COLO668 (cell line): ENCODE results near the gene RXYLT1.
"Not testable (repeated sequence)": the region's sequence is repeated elsewhere in the genome, so short reads cannot be mapped to it uniquely, and the experiment has no call there.

Experiments
- DNase-seq: peaks from one replicate; lab custom pipeline; 2025; ENCODE audit not compliant: unreplicated experiment; lab: John Stamatoyannopoulos, UW

Gene RXYLT1

DNA sequence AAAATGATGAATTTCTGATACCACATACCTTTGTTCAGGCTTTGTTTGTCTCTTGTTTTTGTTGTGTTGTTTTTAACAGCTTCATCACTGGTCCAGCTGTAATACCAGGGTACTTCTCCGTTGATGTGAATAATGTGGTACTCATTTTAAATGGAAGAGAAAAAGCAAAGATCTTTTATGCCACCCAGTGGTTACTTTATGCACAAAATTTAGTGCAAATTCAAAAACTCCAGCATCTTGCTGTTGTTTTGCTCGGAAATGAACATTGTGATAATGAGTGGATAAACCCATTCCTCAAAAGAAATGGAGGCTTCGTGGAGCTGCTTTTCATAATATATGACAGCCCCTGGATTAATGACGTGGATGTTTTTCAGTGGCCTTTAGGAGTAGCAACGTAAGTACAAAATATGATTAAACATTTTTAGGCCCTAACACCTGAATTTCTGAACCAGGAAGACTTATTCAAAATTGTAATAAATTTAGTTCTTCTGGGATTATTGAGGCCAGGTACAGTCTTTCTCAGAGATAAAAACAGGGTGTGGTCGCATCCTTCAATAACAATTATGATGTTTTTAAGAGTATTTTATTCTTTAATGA, 22.4 kb downstream of the RXYLT1 start:
- DNase-seq = no peak

DNA sequence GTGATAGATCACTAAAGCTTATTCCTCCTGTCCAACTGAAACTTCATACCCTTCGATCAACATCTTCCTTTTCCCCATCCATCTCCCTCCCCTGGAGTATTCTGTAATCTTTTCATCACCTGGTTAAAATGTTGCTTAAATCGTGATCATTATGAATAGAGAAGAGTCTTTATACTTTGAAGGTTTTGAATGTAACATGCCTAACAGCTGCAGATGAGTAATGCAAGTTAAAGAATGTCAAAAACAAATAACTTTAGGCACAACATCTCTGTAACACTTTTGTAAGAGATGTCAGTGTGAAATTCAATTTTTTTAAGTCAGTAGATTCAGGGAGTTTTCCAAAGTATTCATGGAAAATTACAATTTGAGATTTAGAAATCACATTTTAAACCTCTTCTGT, 25.0 kb downstream of the RXYLT1 start:
- no peak for DNase-seq

DNA sequence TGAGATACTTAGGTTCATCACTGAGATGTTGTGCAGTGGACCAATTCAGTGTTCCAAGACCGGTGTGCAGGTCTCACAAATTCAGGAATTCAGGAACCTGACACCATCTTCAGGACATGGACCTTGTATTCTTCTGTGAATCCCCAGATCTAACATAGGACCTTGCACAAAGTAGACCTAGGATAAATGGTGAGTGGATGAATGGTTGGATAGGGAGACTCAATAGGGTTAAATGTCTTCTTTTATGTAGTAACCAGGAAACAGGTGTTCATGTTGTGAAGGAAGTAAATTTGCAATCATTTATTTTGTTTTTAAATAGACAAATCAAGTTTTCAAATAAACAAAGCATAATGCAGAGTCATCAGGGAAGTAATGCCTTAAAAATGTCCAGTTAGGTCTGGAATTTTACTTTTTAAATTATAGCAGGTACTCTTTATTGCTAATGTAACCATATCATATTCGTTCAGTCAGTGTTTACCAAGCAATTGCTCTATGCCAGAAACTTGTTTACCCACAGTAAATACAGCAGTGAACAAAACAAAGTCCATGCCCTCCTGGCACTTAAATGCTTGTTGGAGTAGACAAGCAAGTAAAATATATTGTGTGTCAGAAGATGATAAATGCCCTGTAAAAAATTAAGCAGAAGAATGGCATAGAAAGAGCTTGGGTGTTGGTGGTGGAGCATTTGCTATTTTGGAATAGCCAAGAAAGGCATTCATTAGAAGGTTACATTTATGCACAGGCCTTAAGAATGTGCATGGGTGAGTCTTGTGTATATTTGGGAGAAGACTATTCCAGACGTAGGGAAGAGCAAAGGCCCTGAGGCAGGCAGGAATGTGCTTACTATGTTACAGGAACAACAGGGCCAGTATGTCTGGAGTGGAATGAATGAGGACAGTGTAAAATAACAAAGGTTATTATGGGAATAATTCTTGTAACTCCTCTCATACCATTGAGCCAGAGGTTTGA, 26.3 kb downstream of the RXYLT1 start:
- peak; percentile 63 for DNase-seq

DNA sequence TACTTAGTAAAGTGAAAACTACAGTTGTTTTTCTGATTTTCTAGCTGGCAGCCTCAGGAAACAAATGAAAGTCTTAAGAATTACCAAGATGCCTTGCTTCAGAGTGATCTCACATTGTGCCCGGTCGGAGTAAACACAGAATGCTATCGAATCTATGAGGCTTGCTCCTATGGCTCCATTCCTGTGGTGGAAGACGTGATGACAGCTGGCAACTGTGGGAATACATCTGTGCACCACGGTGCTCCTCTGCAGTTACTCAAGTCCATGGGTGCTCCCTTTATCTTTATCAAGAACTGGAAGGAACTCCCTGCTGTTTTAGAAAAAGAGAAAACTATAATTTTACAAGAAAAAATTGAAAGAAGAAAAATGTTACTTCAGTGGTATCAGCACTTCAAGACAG, 28.9 kb downstream of the RXYLT1 start:
- DNase-seq = no peak

DNA sequence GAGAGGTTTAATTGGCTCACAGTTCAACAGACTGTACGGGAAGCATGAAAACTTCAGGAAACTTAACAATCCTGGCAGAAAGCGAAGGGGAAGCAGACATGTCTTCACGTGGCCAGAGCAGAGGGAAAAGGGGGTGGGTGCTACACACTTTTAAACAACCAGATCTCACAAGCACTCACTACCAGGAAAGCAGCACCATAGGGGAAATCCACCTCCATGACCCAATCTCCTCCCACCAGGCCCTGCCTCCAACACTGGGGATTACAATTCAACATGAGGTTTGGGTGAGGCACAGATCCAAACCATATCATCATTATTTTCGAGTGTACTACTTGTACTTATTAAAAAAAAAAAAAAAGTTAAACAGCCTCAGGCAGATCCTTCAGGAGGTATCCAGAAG, 29.9 kb downstream of the RXYLT1 start:
- no peak for DNase-seq

DNA sequence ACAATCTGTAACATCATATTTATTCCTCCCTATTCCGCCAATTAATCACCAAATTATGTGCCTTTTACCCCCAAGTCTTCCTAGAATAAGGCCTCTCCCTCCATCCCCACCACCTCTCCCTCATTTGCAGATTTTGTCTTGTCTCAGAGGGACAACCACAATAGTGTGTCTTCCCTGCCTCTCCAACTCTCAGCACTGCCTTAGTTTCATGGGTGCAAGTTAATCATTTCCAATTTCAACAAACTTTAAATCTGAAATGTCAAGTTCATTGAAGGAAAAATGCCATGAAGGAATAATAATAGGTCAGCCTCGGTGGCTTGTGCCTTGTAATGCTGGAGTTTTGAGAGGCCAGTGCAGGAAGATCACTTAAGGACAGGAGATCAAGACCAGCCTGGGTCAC, 31.6 kb downstream of the RXYLT1 start:
- DNase-seq = no peak

DNA sequence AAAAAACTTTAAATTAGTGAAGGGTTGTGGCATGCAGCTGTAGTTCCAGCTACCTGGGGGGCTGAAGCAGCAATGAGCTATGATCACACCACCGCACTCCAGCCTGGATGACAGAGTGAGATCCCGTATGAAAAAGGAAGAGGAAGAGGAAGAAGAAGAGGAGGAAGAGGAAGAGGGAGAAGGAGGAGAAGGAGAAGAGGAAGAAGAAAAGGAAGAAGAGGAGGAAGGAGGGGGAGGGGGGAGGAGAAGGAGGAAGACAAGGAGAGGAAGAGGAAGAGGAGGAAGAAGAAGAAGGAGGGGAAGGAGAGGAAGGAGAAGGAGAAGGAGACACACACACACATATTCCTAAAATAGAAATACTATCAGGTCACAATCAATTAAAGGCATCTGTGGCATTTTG, 32.0 kb downstream of the RXYLT1 start:
- no peak for DNase-seq

DNA sequence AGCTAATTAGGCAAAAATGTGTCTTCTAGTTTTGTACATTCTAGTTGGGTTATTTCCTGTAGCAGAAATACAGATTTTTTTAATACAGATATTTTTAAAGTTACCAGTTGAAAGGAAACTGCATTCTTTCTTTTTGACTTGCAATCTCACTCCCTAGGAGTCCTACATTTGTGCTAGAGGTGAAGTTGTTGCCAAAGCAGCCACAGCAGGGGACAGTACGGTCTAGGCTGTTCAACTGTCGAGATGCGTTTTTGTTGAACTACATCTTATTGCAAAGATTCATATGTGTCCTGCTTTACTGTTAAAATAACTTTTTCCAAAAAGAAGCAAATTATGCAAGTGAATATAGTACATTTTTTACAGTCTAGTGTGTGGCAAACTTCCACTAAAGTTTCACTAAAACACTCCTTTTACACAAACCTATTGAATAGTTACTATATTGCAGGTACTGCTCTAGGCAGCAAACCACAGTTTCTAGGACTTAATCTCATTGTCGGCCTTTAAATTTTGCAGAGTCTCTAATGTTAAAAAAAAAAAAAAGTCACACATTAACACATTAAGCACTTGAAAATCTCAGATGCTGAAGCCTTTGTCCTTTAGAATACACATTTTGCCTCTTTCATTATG, 34.5 kb downstream of the RXYLT1 start:
- no peak for DNase-seq

DNA sequence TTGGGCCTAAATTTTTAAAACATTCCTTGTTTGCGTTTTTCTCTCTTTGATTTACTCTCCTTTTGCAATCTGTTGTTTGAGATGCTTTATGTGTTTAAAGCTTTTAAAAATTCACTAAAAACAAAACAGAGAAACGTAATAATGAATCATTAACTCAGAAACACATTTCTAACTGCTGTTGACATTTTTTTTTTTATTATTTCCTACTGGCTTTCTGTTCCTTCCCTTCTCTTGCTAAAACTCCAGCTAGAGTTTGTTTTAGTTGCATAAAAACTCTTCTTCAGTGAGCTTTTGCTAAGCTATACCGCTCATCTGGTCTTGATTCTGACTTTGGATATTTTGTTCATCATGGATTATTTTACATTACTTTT, 35.8 kb downstream of the RXYLT1 start:
- DNase-seq = no peak

DNA sequence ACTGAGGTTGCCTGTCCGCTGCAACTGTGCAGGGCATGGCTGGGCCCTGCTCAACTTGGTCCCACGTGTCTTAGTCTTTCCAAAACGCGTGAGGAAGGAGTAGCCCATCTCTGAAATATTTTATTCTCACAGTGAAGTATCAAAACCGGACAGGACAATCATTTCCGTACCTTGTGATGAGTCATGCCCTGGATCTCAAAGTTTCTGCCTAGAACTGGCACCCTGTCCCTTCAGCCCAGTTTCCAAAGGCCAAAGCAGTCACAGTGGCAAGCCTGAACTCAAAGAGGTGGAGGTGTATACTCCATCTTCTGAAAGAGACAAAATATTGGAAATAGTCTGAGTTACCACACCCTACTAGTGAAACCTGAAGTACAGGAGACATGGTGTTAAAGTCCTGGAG, 36.3 kb downstream of the RXYLT1 start:
- no peak for DNase-seq

DNA sequence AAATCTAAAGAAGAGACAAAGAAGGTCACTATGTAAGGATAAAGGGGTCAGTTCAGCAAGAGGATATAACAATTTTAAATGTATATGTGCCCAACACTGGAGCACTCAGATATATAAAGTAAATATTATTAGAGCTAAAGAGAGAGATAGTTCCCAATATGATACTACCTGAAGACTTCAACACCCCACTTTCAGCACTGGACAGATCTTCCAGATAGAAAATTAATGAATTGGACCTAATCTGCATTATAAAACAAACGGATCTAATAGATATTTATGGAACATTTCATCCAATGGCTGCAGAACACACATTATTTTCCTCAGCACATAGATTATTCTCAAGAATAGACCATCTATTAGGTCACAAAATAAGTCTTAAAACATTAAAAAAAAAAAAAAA, 40.7 kb downstream of the RXYLT1 start:
- DNase-seq = no peak

DNA sequence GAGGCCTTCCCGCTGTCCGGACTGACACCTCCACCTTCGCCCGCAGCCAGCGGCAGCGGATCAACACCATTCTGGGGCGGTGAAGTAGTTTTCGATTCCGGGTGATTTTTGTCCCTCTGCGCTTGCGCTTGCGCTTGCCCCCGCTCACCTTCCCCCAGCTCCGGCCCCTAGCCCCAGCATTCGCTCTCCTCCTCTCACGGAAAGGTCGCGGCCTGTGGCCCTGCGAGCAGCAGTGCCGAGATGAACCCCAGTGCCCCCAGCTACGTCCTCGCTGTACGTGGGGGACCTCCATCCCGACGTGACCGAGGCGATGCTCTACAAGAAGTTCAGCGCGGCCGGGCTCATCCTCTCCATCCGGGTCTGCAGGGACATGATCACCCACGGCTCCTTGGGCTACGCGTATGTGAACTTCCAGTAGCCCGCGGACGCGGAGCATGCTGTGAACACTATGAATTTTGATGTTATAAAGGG, 42.1 kb downstream of the RXYLT1 start:
- no peak for DNase-seq

DNA sequence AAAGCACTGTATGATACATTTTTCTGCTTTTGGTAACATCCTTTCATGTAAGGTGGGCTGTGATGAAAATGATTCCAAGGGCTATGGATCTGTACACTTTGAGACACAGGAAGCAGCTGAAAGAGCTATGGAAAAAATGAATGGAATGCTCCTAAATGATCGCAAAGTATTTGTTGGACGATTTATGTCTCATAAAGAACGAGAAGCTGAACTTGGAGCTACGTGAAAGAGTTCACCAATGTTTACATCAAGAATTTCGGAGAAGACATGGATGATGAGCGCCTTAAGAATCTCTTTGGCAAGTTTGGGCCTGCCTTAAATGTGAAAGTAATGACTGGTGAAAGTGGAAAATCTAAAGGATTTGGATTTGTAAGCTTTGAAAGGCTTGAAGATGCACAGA, 42.6 kb downstream of the RXYLT1 start:
- no peak for DNase-seq

DNA sequence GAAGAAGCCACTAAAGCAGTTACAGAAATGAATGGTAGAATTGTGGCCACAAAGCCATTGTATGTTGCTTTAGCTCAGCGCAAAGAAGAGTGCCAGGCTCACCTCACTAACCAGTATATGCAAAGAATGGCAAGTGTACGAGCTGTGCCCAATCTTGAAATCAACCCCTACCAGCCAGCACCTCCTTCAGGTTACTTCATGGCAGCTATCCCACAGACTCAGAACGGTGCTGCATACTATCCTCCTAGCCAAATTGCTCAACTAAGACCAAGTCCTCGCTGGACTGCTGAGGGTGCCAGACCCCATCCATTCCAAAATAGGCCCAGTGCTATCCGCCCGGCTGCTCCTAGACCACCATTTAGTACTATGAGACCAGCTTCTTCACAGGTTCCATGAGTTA, 43.3 kb downstream of the RXYLT1 start:
- DNase-seq = no peak

DNA sequence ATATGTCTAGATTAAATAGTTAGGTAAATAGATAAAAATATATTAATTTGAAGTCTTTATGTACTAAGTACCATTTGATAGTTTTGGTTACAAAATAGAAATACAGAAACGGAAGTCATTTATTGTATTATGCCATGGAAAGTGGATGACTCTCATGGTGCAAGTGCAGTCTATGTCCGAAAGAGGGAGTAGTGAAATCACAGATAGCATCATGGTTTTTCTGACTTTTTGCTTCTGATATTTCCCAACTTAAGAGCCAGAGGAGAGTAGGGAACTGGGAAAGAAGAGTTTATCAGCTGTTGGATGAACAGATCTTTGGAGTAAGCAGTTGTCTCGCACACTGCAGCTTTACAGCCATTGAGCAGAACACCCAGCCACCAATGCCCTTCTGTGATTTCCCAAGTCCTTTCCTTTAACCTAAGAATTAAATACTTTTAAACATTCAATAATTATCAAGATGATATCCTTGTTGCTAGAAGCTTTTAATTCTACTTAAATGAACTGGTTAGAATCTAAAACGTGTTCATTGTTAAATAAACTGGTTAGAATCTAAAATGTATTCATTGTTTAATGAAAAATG, 46.4 kb downstream of the RXYLT1 start:
- no peak for DNase-seq

DNA sequence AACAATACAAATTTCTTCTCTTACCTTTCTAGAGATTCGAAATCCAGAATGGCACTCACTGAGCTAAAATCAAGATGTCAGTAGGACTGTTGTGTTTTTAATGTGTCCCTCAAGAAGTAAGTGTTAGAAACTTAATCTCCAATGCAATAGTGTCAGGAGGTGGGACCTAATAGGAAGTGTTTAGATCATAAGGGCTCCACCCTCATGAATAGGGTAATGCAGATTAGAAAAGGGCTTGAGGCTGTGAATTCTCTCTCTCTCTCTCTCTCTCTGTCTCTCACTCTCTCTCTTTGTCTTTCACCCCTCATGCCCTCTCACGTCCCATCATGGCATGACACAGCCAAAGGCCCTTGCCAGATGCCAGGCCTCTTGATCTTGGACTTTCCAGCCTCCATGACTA, 49.2 kb downstream of the RXYLT1 start:
- no peak for DNase-seq

DNA sequence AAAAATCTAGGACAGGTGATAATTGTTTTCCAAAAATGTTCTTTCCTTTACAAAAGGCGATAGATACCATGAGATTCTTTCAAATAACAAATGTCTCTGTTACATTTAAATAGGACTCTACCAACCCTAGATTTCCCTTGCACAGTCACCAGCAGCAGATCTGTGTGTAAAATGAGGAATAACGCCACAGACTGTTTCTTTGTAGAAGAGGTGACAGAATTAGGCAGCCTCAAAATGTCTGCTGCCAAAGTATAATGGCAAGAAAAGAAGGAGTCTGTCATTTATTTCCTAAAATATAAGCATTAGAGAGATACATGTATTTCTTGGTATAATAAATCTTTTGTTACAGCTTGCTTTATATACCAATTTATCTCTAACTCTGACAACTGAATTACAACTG, 56.3 kb downstream of the RXYLT1 start:
- DNase-seq = no peak

DNA sequence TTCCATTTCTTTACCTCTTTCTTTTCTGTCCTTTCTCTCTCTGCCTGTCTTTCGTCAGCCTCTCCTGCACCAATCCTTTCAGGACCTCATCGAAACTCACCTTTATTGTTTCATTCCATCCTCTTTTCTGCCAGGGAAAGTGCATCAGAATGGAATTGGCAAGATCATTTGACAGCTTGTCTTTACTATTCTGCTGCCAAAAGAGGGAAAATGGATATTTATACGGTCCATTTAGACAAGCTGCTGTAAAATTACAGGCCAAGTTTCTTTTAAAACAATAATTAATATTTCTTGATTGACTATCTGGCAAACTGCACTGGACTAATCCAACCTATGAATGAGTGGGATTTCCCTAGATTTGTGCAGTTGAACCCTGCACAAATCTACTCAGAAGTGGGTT, 57.2 kb downstream of the RXYLT1 start:
- DNase-seq = no peak

DNA sequence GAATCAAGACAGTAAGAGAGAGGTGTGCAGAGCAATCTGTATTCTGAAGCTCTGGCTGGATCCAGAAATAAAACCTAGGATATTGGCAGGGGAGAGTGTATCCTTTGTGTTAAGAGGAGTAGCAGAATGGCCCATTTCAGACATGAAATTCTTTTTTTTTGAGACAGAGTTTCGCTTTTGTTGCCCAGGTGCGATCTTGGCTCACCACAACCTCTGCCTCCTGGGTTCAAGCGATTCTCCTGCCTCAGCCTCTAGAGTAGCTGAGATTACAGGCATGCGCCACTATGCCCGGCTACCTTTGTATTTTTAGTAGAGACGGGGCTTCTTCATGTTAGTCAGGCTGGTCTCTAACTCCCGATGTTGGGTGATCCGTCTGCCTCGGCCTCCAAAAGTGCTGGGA, 58.7 kb downstream of the RXYLT1 start:
- DNase-seq = no peak

DNA sequence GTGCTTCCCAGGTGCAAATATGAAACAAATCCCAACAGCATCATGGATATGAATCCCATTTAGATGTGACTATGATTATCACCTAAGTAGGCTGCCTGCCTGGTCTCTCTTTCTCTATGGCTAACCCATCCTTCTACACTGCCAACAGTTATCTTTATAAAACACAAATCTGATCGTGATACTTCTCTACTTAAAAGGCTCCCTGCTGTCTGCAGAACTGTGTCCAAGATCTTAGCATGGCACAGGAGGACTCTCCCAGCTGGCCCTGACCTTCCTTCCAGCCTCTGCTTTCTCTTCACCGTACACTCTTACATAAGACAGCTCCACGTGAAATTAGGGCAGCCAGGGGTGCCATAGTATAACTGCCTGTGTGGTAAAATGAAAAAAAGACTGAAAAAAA, 61.3 kb downstream of the RXYLT1 start:
- DNase-seq = no peak

DNA sequence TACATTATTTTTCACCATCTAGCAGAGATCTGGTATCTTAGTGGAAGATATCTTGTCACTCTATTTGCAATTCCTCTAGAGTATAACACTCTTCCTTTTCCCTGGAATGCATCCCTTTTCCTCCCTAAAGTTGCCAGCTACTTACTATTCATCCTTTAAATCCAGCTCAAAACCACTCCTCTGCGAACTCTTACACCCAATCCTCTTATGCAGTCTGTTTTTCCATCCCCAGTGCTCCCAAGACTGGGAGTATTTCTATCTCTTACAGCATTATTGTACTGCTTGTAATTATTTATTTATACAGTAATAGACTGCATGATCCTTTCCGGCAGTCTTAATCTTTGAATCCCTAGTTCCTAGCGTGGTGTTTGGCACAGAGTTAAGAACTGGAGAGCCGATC, 61.9 kb downstream of the RXYLT1 start:
- DNase-seq = no peak

DNA sequence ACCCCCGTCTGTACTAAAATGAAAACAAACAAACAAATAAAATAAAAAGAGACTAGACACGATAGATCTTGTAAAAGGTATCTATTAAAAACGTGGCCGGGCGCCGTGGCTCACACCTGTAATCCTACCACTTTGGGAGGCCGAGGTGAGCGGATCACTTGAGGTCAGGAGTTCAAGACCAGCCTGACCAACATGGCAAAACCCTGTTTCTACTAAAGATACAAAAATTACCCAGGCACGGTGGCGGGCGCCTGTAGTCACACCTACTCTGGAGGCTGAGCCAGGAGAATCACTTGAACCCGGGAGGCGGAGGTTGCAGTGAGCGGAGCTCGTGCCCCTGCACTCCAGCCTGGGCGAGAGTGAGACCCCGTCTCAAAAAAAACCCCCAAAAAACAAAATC, 63.0 kb downstream of the RXYLT1 start:
- DNase-seq = not testable (repeated sequence)
